ENCODE data around the gene MATN1.

MATN1 gene

DNA sequence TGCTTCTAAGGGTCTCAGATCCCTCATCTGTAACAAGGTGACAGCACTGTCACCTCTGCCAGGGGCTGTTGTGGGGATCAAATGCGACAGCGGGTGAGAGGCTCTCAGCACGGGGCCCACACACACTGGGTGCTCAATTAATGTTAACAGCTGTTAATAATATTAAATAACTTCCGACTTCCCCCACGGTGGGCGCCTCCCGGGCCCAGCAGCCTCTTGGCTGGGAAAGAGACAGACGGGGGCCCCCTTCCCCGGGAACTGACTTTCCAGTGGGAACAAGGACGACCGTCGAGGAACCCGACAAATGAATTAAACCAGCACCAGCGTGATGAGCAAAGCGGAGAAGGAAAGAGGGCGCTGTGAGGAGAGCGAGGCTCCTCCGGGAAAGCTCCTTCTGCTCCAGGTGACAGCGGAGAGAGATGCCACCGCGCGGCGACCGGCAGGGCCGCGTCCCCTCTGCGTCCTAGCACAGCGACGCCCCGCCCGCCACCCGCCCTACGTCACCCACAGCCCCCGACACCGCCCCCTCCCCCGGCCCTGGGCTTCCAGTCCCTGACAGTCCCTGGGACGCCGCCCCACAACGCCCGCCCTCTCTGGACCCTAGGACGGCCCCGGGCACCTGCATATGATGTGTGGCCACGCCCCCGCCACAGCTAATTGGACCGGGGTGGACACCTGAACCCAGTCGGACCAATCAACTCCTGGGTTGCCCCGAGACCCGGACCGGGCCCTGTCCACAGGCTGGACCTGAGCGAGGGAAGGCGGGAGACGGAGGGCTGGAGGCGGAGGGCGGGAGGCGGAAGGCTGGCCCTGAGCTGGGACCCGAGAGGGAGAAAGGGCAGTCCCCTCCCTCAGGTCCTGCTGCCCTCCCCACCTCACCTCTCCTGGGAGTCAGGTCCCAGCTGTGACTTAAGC, 38.2 kb downstream of the MATN1 start:
- H3K36me3 ChIP-seq (ENCODE audit: control insufficient read depth, low read length) = no peaks in the 10 kb centered on the region
- no peaks in the 10 kb centered on the region for H3K79me2 ChIP-seq (ENCODE audit: control insufficient read depth, low read length)
- H3K4me1 ChIP-seq (ENCODE audit: control insufficient read depth, low read length) = no peaks in the 10 kb centered on the region
- no peaks in the 10 kb centered on the region for H3K9me2 ChIP-seq (replicated peaks; ENCODE audit: control insufficient read depth, low read length)
- H3K4me3 ChIP-seq (ENCODE audit: low read length) = no peak overlapping the region
- H4K20me1 ChIP-seq (ENCODE audit: control insufficient read depth, insufficient read depth, low read depth, low read length) = no peaks in the 10 kb centered on the region
- no peak for TF ChIP-seq EZH2phosphoT487 (IDR thresholded peaks at IDR 0.05; ENCODE audit: borderline replicate concordance, low read length)
- peaks cover 10% of the 10 kb centered on the region; the same call in 1 of the 2 replicates for H3K27me3 ChIP-seq (ENCODE audit: control insufficient read depth, low read length)
- H3K9me3 ChIP-seq (ENCODE audit: control insufficient read depth, insufficient read depth, low read length) = peaks cover 2% of the 10 kb centered on the region; the same call in 1 of the 2 replicates
- H3K4me2 ChIP-seq (ENCODE audit: low read length) = no peak overlapping the region
- H3F3A ChIP-seq (ENCODE audit: control insufficient read depth, insufficient read depth) = no peaks in the 10 kb centered on the region
- H3K27ac ChIP-seq (ENCODE audit: low read depth, low read length) = no peak overlapping the region

DNA sequence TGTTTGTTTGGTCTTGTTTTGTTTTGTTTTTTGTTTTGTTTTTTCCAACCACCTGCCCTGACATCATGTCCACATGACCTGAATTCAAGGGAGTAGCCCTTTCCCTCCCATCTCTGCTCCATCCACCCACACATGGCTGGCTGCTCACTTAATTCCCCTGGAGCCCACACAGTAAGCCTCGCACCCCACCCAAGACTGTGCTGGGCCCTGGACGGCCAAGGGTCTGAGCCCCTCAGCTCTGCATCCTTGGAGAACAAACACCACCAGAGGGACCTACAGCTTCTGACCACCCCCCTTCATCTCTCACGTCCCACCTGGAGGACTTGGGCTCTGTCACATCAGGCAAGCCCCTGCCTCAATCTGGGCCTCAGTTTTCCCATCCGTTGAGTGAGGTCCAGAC, 39.1 kb downstream of the MATN1 start:
- Histone ChIP-seq H3K9me3 (ENCODE audit: control insufficient read depth, insufficient read depth, low read length) (peaks cover 11% of the 10 kb centered on the region; the same call in 1 of the 2 replicates), H3K27me3 (ENCODE audit: control insufficient read depth, low read length) (peaks cover 10% of the 10 kb centered on the region; the same call in 1 of the 2 replicates), H3F3A (ENCODE audit: control insufficient read depth, insufficient read depth) (no peaks in the 10 kb centered on the region), H3K27ac (ENCODE audit: low read depth, low read length) (no peak overlapping the region), H3K9me2 (replicated peaks; ENCODE audit: control insufficient read depth, low read length) (no peaks in the 10 kb centered on the region), H3K4me1 (ENCODE audit: control insufficient read depth, low read length) (no peaks in the 10 kb centered on the region), H3K36me3 (ENCODE audit: control insufficient read depth, low read length) (no peaks in the 10 kb centered on the region), H3K79me2 (ENCODE audit: control insufficient read depth, low read length) (no peaks in the 10 kb centered on the region), H3K4me3 (ENCODE audit: low read length) (no peak overlapping the region), H4K20me1 (ENCODE audit: control insufficient read depth, insufficient read depth, low read depth, low read length) (no peaks in the 10 kb centered on the region), H3K4me2 (ENCODE audit: low read length) (no peak overlapping the region)
- TF ChIP-seq EZH2phosphoT487 (IDR thresholded peaks at IDR 0.05; ENCODE audit: borderline replicate concordance, low read length) = no peak
- TF ChIP-seq, protein P1, sequence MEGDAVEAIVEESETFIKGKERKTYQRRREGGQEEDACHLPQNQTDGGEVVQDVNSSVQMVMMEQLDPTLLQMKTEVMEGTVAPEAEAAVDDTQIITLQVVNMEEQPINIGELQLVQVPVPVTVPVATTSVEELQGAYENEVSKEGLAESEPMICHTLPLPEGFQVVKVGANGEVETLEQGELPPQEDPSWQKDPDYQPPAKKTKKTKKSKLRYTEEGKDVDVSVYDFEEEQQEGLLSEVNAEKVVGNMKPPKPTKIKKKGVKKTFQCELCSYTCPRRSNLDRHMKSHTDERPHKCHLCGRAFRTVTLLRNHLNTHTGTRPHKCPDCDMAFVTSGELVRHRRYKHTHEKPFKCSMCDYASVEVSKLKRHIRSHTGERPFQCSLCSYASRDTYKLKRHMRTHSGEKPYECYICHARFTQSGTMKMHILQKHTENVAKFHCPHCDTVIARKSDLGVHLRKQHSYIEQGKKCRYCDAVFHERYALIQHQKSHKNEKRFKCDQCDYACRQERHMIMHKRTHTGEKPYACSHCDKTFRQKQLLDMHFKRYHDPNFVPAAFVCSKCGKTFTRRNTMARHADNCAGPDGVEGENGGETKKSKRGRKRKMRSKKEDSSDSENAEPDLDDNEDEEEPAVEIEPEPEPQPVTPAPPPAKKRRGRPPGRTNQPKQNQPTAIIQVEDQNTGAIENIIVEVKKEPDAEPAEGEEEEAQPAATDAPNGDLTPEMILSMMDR (IDR thresholded peaks at IDR 0.05; ENCODE audit: low read depth, low read length, poor library complexity, severe bottlenecking) = no peak

DNA sequence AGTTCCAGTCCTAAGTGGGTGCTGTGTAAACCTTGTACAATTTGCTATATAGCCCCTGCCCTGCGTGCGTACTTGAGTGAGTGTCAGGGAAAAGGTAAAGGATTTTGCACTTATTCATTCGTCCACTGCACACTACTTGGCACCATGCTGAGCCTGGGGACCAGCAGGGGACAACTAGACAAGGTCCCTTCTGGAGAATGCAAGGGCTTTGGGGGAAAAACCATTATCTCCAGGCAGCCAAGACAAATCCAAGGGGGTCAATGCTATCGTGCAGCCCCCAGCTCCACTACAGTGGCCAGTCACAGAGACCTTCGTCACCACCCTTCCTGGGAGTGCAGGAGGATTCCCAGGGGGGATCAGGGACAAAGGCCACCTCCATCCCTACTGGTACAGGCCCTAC, 39.7 kb downstream of the MATN1 start:
- no peaks in the 10 kb centered on the region for H4K20me1 ChIP-seq (ENCODE audit: control insufficient read depth, insufficient read depth, low read depth, low read length)
- no peaks in the 10 kb centered on the region for H3F3A ChIP-seq (ENCODE audit: control insufficient read depth, insufficient read depth)
- H3K4me3 ChIP-seq (ENCODE audit: low read length) = no peak overlapping the region
- peaks cover 13% of the 10 kb centered on the region; the same call in 1 of the 2 replicates for H3K9me3 ChIP-seq (ENCODE audit: control insufficient read depth, insufficient read depth, low read length)
- peaks cover 10% of the 10 kb centered on the region; the same call in 1 of the 2 replicates for H3K27me3 ChIP-seq (ENCODE audit: control insufficient read depth, low read length)
- H3K36me3 ChIP-seq (ENCODE audit: control insufficient read depth, low read length) = no peaks in the 10 kb centered on the region
- H3K27ac ChIP-seq (ENCODE audit: low read depth, low read length) = no peak overlapping the region
- TF ChIP-seq, protein P1 (IDR thresholded peaks at IDR 0.05; ENCODE audit: low read depth, low read length, poor library complexity, severe bottlenecking) = no peak
- TF ChIP-seq EZH2phosphoT487 (IDR thresholded peaks at IDR 0.05; ENCODE audit: borderline replicate concordance, low read length) = no peak
- H3K4me1 ChIP-seq (ENCODE audit: control insufficient read depth, low read length) = no peaks in the 10 kb centered on the region
- H3K79me2 ChIP-seq (ENCODE audit: control insufficient read depth, low read length) = no peaks in the 10 kb centered on the region
- H3K9me2 ChIP-seq (replicated peaks; ENCODE audit: control insufficient read depth, low read length) = no peaks in the 10 kb centered on the region
- H3K4me2 ChIP-seq (ENCODE audit: low read length) = no peak overlapping the region
